ENCODE measurements around the gene SORBS2.

The SORBS2 gene

GRCh38 chr4:185685804-185686203, 126.2 kb downstream of the SORBS2 start:
- no peak for TF ChIP-seq TCF4 (CRISPR knock-in tag; IDR thresholded peaks at IDR 0.05; ENCODE audit: borderline replicate concordance)
- TF ChIP-seq ISL1 (CRISPR knock-in tag; IDR thresholded peaks at IDR 0.05), result peak; percentile 73
- no peak for ATAC-seq

- TF ChIP-seq ZFP3 (CRISPR knock-in tag; IDR thresholded peaks at IDR 0.05), result no peak
- no peak for TF ChIP-seq PPARA (CRISPR knock-in tag; IDR thresholded peaks at IDR 0.05; ENCODE audit: borderline replicate concordance)
- ATAC-seq, result no peak
Measured at GRCh38 chr4:185683896-185684295, 128.1 kb downstream of the SORBS2 start.

- TF ChIP-seq ZC3H10 (CRISPR knock-in tag; IDR thresholded peaks at IDR 0.05), result no peak
- no peak for TF ChIP-seq ESRRG (CRISPR knock-in tag; IDR thresholded peaks at IDR 0.05)
- TF ChIP-seq TCF4 (CRISPR knock-in tag; IDR thresholded peaks at IDR 0.05; ENCODE audit: borderline replicate concordance), result no peak
- no peak for TF ChIP-seq ZNF565 (CRISPR knock-in tag; conservative IDR thresholded peaks at IDR 0.05; ENCODE audit: low read depth)
- TF ChIP-seq ZFP30 (CRISPR knock-in tag; IDR thresholded peaks at IDR 0.05), result no peak
- no peak for TF ChIP-seq PATZ1 (CRISPR knock-in tag; IDR thresholded peaks at IDR 0.05; ENCODE audit: borderline replicate concordance)
- TF ChIP-seq POU6F1 (CRISPR knock-in tag; IDR thresholded peaks at IDR 0.05; ENCODE audit: borderline replicate concordance, low read depth), result no peak
- TF ChIP-seq BACH2 (CRISPR knock-in tag; IDR thresholded peaks at IDR 0.05; ENCODE audit: borderline replicate concordance), result no peak
- no peak for TF ChIP-seq GLIS3 (CRISPR knock-in tag; IDR thresholded peaks at IDR 0.05)
- TF ChIP-seq OSR1 (CRISPR knock-in tag; IDR thresholded peaks at IDR 0.05), result no peak
- ATAC-seq, result no peak
Measured at GRCh38 chr4:185683222-185683621, 128.8 kb downstream of the SORBS2 start.

- ATAC-seq, result peak; percentile 42; the same call in 2 of the 3 replicates
Measured at GRCh38 chr4:185682236-185682635, 129.8 kb downstream of the SORBS2 start.

GRCh38 chr4:185681604-185682003, 130.4 kb downstream of the SORBS2 start:
- no peak for ATAC-seq
- TF ChIP-seq PATZ1 (CRISPR knock-in tag; IDR thresholded peaks at IDR 0.05; ENCODE audit: borderline replicate concordance) (no peak), TSHZ2 (CRISPR knock-in tag; IDR thresholded peaks at IDR 0.05) (no peak), ZNF70 (CRISPR knock-in tag; IDR thresholded peaks at IDR 0.05) (no peak), ZC3H10 (CRISPR knock-in tag; IDR thresholded peaks at IDR 0.05) (no peak), PPARA (CRISPR knock-in tag; IDR thresholded peaks at IDR 0.05; ENCODE audit: borderline replicate concordance) (no peak)

More at GRCh38 chr4:185682236-185682635, 129.8 kb downstream of the SORBS2 start:
- TF ChIP-seq SNAI2 (CRISPR knock-in tag; IDR thresholded peaks at IDR 0.05) (no peak), ARNTL (CRISPR knock-in tag; IDR thresholded peaks at IDR 0.05; ENCODE audit: borderline replicate concordance, low read depth) (no peak), PATZ1 (CRISPR knock-in tag; IDR thresholded peaks at IDR 0.05; ENCODE audit: borderline replicate concordance) (no peak), ZC3H10 (CRISPR knock-in tag; IDR thresholded peaks at IDR 0.05) (no peak), ESRRG (CRISPR knock-in tag; IDR thresholded peaks at IDR 0.05) (no peak), PPARA (CRISPR knock-in tag; IDR thresholded peaks at IDR 0.05; ENCODE audit: borderline replicate concordance) (no peak), POU6F1 (CRISPR knock-in tag; IDR thresholded peaks at IDR 0.05; ENCODE audit: borderline replicate concordance, low read depth) (no peak)

Measured in SK-N-SH treated with all-trans-retinoic acid at 6 μM for 48 hours (cell line).